ENCODE results near the gene SNAPC2. TPM values are rescaled to one million over a fixed set of nuclear protein-coding genes. Genes with fewer than 3 reads are reported as not detected.
"Not testable (repeated sequence)": the region's sequence is repeated elsewhere in the genome, so short reads cannot be mapped to it uniquely, and the experiment has no call there.

The SNAPC2 gene
- total RNA-seq, 1 donor from 2014 or later: 4.1 TPM

DNA sequence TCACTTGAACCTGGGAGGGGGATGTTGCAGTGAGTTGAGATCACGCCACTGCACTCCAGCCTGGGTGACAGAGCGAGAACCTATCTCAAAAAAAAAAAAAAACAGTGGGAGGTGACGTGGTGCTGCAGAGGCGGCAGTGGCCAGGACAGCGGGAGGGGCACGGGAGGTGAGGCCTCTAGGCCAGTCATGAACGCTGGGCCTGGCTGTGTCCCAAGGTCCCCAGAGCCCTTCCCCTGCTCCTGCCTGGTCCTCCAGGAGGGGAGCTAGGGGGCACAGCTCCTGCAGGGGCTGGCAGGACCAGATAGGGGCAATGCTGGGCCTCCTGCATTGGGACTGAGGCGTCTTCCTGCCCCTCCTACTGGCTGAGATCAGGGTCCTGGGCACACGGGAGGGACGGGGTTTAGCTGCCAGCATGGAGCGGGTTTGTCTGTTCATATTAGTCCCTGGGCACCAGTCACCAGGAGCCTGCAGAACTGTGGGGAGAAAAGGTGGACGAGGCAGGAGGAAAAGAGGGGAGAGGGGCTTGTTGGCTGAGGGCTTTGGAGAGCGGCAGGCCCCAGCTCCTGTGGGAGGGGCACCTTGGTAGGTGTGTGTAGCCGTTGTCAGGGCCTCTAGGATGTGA is 11.9 kb upstream of the SNAPC2 start:
- DNase-seq (ENCODE audit: low spot score) (peak; percentile 44), ATAC-seq (no peak)

DNA sequence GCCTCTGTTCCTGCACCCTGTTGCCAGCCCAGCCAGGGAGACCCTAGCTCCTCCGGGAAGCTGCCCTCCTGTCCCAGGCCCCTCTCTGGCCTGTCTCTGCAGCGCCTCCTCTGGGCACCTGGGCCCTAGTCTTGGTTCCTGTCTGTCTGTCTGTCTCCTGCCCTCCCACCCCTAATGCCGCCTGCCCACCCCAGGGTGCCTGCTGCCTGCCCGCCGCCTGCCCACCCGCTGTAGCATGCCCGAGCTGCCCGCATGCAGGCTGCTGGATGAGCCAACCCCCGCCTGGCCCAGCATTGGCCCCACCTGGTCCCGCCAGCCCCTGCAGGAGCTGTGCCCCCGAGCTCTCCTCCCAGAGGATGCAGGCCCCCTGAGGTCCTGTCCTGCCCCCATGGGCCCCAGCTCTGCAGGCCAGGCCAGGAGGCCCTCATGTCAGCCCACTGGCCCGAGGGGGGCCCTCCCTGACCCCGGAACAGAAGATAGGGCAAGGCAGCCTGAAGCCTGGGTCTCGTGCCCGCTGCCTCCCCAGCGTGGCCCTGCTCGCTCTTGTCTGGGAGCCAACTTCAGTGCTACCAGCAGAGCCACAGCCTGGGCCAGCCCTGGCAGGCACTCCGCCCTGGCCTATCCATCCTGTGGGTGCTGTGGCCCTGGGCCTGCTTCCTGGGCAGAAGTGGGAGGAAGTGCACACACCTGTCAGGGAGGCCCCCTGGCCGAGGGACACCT is 11.2 kb upstream of the SNAPC2 start:
- DNase-seq (ENCODE audit: low spot score) (peak; percentile 47), ATAC-seq (no peak)

DNA sequence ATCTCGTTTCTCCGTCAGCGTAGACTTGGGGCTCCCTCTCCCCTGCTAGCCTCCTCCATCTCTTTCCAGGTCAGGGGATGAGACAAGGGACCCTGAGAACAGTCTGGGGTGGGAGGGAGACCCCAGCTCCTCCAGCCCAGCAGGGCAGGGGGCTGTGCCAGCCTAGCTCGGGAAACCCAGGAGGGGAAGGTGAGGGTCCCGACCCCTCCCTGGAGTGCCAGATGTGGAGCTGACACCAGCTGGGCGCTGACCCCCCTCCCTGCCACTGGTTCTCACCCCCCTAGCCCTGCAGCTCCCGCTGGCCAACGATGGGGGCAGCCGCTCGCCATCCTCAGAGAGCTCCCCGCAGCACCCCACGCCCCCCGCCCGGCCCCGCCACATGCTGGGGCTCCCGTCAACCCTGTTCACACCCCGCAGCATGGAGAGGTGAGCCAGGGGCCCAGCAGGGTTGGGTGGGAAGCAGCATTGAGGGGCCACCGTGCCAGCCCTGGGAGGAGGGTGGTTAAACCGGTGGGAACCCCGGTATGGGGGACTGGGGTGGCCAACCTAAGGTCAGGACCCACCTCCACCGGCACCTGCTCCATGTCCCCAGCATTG is 10.6 kb upstream of the SNAPC2 start:
- DNase-seq (ENCODE audit: low spot score): no peak
- no peak for ATAC-seq

DNA sequence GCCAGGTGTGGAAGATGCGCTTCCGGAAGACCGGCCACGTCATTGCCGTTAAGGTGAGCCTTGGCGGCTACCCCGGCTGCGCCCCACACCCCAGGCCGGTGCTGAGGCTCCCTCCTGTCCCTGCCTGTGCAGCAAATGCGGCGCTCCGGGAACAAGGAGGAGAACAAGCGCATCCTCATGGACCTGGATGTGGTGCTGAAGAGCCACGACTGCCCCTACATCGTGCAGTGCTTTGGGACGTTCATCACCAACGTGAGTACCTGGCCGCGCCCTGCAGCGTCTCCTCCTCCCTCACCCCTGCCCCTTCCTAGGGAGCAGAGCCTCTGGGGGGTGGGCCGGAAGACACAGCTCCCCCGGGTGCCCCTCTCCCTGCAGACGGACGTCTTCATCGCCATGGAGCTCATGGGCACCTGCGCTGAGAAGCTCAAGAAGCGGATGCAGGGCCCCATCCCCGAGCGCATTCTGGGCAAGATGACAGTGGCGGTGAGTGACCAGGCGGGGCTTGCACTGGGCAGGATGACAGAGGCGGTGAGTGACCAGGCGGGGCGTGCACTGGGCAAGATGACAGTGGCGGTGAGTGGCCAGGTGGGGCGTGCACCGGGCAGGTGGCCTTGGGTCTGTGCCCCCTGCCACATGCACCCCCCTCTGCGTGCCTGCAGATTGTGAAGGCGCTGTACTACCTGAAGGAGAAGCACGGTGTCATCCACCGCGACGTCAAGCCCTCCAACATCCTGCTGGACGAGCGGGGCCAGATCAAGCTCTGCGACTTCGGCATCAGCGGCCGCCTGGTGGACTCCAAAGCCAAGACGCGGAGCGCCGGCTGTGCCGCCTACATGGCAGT is 9.6 kb upstream of the SNAPC2 start:
- DNase-seq (ENCODE audit: low spot score) (no peak), ATAC-seq (peak; percentile 13)

DNA sequence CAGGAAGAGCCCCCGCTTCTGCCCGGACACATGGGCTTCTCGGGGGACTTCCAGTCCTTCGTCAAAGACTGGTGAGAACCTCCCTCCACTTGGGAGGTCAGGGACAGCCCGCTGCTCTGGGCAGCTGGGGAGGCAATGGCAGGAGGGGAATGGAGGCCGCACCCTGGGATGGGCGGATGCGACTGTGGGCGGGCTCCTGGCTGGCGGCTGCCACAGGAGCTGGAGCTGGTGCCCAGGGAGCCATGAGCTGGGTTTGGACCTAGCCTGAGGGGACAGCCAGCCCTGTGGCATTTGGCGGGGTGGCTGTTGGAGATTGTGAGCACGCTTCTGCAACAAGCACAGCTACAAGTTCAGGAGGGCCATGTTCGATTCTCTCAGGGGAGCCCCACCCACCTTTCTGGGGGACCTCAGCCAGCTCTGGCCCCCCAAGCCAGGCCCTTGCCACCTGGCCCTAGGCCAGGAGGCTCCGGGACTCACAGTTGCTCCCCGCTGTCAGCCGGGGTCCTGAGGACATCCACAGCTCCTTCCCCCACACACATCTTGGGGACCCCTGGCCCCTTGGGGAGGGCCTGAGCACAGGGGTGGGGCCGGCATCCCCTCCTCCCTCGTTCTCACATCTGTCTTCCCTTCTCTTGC is 8.5 kb upstream of the SNAPC2 start:
- DNase-seq (ENCODE audit: low spot score) (peak; percentile 51), ATAC-seq (no peak)

DNA sequence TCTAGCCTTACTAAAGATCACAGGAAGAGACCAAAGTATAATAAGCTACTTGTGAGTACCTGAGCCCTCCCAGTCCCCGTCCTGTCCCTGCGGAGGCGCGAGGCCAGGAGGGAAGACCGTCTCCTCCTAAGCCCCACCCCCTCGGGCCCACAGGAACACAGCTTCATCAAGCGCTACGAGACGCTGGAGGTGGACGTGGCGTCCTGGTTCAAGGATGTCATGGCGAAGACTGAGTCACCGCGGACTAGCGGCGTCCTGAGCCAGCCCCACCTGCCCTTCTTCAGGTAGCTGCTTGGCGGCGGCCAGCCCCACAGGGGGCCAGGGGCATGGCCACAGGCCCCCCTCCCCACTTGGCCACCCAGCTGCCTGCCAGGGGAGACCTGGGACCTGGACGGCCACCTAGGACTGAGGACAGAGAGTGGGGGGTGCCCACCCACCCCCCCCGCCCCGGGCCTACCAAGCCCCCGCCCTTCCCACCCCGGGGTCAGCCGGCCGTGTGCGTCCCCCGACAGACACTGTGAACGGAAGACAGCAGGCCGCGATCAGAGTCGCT is 7.9 kb upstream of the SNAPC2 start:
- DNase-seq (ENCODE audit: low spot score): no peak

DNA sequence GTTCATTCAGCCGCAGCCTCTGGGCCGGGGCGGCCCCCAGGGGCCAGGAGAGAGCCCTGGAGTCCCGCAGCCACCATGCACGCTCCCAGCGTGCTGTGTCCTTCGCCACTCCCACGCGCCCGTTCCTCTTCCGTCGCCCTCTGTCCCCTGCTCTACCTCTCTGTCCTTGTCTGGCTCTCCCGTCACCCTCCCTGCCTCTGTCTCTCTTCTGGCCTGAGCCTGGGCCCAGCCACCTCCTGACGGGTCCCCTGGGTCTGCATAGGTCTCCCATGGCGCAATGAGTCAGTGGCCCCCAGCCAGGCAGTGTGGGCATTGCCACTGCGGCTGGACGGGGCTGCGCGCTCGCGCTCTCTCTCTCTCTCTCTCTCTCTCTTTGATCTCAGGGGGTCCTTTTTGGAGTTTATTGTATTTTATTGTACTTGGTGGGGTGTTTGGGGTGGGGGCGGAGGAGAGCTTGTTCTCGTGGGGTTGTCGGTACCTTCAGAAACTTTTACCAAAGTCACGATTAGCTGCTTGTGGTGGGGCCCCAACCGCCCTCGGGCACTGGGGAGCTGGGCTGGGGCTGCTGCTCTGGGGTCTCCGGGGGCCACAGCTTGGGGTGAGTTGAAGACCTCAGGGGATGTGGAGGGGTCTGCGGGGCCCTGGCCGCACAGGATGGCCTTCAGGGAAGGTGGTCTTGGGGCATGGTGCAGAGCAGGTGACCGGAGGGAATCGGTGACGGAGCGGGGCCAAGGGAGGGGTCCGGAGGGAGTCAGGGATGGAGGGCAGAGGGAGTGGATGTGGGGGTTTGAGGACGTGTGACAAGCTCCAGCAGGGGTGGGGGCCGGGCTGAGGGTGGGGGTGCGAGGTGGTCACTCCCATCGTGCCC is 7.2 kb upstream of the SNAPC2 start:
- DNase-seq (ENCODE audit: low spot score) (no peak), ATAC-seq (no peak)

More for the DNA sequence above, 7.9 kb upstream of the SNAPC2 start:
- ATAC-seq: no peak

DNA sequence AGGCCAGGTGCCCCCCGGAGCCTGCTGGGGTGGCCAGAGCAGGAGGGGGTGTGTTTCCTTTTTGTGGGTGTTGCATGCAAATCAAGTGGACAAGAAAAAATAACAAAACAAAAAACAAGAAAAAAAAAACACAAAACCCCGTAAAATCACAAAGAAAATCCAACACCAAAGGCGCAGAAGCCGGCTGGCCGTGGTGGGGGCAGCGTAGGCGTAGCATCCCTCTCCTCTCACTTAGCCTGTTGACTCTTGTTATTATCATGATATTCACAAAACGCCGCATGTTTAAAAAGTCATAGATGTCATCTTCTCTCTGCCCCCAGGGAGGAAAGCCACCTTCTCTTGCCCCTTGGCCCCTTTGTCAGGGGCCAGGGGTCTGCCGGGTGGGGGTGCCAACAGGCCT is 6.5 kb upstream of the SNAPC2 start:
- no peak for DNase-seq (ENCODE audit: low spot score)
- ATAC-seq: no peak

DNA sequence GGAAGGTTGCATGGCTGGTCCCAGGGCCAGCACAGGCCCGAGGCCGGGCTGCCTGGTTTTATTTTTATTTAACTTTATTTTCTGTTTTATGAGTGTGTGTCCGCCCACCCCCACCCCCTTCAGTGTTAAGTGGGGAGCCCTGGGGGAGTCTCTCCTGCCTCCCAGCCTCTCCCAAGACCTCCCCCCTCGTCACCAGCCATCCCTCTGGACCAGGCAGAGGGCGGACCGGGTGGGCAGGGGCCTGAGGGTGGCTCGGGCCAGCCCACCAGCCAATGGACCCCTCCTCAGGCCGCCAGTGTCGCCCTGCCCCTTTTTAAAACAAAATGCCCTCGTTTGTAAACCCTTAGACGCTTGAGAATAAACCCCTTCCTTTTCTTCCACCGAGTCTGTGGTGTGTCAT is 6.0 kb upstream of the SNAPC2 start:
- no peak for DNase-seq (ENCODE audit: low spot score)

DNA sequence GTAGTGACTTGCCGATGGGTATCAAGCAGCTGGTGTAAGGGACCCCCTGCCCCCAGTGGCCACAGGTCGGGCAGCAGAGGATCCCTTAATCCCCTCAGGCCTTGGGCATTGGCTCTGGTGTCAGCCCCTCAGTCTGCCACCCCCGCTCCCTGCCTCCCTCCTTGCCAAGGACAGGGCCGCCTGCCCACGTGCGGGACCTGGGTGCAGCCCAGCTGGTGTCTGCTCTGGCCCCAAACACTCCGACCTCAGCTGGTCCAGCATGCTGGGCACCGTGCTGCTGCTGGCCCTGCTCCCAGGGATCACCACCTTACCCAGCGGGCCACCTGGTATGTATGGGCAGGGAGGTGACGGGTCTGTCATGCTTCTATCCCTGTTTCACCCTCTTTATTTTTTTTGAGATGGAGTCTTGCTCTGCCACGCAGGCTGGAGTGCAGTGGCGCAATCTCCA is 5.5 kb upstream of the SNAPC2 start, which contains the start of gene TGFBR3L:
TSS of gene TGFBR3L (plus strand) at position 233 of the 448 bp plus-strand sequence.
- peak; percentile 3 for ATAC-seq

More for the DNA sequence above, 6.0 kb upstream of the SNAPC2 start:
- ATAC-seq: no peak

DNA sequence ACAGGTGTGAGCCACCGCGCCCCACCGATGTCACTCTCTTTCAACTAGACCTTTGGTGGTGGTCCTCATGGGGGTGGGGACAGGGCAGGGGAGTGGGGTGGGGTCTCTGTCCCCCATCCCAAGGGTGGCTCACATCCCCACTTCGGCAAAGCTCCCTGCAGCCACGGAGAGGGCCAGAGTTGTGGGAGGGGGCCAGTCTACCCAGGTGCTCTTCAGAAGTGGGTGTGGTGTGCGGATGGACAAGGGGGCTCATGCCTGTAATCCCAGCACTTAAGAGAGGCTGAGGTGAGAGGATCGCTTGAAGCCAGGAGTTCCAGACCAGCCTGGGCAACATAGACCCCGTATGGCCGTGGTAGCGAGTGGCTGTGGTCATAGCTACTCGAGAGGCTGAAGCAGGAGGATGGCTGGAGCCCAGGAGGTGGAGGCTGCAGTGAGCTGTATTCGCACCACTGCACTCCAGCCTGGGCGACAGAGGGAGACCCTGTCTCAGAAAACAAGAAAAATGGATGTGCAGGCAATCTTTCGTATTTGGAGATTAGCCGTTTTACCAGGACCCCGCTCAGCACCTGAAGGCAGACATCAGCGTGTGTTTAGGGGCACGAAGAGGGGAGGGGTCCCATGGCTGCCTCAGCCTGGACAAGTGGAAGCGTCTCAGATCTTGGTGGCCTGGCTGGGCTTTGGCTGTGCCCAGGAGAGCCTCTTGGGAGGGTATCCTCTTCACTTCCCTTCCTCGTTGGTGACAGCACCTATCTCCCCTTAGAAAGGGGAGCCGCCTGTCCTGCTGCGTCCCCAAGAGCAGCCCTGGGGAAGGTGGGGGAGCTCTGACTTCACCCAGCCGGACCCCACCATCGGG is 4.7 kb upstream of the SNAPC2 start:
- no peak for DNase-seq (ENCODE audit: low spot score)
- no peak for ATAC-seq

More for the DNA sequence above, 5.5 kb upstream of the SNAPC2 start, which contains the start of gene TGFBR3L:
- DNase-seq (ENCODE audit: low spot score): peak; percentile 67

DNA sequence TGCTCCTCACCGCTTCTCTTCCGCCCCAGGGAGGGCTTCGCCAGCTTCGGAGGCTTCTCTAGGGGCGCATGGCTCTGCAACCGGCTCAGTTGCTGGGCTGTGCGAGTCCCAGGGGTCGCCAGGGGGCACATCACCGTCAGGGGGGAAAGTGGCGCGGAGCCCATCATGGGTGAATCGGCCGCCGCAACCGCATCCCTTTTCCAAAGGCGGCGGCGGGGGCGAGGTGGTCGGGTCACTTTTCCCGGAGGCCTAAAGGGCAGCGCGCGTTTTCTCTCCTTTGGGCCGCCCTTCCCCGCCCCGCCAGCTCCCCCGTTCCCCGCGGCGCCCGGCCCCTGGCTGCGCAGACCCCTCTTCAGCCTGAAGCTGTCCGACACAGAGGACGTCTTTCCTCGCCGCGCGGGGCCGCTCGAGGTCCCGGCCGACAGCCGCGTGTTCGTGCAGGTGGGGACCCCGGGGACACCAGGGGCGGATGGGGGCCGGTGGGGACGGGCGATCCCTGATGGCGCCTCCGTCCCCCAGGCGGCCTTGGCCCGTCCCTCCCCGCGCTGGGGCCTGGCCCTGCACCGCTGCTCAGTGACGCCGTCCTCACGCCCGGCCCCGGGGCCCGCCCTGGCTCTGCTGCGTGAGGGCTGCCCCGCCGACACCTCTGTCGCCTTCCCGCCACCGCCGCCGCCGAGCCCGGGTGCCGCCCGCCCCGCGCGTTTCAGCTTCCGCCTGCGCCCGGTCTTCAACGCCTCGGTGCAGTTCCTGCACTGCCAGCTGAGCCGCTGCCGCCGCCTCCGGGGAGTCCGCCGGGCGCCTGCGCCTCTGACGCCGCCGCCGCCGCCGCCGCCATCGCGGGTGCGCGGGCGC is 3.8 kb upstream of the SNAPC2 start:
- DNase-seq (ENCODE audit: low spot score) (peak; percentile 50), ATAC-seq (no peak)

DNA sequence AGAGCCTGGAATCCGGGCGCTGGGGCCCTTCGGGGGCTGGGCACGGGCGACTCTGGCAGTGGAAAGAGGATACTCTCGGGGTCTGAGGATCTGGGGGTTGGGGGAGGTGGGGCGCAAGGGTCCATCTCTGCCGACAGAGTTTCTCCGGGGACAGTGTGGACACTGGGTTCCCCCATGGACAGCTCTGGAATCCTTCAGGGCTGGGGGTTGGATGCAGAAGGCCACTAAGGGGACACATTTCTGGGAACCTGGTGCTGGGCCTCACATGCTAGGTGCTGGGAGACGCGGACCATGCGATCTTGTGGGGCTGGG is 3.2 kb upstream of the SNAPC2 start:
- DNase-seq (ENCODE audit: low spot score): no peak
- no peak for ATAC-seq

DNA sequence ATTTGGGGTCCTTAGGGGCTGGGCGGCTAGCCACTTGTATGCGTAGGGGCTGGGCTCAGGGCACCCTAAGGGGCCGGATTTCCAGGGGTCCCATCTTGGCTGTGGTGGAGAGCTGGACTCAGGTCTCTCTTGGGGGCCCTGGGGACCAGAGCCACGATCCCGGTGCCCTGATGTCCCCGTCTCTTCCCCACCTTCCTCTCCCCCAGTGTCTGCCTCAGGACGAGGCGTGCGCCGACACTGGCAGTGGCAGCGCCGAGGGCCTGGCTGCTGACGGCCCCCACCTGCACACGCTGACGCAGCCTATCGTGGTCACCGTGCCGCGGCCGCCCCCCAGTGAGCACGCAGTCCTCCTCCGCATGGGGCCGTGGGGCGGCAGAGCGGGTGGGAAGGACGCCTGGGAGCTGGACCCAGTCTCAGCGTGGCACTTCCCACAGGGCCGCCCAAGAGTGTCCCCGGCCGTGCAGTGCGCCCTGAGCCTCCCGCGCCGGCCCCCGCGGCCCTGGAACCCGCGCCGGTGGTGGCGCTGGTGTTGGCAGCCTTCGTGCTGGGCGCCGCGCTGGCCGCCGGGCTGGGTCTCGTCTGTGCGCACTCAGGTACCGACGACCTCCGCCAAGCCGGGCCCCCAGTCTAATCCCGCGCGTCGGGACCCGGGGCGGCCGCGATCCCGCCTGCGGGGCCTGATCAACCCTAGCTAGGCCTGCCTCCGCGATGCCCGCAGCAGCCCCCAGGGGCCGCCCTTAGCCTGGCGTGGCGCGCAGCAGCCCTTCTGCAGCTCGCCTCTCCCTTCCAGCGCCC is 2.7 kb upstream of the SNAPC2 start:
- ATAC-seq (peak; percentile 9), DNase-seq (ENCODE audit: low spot score) (no peak)

DNA sequence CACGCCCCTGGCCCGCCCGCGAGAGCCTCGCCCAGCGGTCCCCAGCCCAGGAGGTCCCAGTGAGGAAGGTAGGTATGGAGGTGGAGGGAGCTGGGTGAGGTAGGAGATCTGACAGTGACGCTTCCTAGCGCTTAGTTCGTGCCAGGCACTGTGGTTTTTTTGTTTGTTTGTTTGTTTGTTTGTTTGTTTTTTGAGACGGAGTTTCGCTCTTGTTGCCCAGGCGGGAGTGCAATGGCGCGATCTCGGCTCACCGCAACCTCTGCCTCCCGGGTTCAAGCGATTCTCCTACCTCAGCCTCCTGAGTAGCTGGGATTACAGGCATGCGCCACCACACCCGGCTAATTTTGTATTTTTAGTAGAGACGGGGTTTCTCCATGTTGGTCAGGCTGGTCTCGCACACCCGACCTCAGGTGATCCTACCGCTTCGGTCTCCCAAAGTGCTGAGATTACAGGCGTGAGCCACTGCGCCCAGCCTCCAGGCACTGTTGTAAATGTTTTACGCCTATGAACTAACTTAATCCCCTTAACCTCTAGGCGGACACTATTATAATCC is 2.0 kb upstream of the SNAPC2 start:
- not testable (repeated sequence) for ATAC-seq; DNase-seq (ENCODE audit: low spot score)

DNA sequence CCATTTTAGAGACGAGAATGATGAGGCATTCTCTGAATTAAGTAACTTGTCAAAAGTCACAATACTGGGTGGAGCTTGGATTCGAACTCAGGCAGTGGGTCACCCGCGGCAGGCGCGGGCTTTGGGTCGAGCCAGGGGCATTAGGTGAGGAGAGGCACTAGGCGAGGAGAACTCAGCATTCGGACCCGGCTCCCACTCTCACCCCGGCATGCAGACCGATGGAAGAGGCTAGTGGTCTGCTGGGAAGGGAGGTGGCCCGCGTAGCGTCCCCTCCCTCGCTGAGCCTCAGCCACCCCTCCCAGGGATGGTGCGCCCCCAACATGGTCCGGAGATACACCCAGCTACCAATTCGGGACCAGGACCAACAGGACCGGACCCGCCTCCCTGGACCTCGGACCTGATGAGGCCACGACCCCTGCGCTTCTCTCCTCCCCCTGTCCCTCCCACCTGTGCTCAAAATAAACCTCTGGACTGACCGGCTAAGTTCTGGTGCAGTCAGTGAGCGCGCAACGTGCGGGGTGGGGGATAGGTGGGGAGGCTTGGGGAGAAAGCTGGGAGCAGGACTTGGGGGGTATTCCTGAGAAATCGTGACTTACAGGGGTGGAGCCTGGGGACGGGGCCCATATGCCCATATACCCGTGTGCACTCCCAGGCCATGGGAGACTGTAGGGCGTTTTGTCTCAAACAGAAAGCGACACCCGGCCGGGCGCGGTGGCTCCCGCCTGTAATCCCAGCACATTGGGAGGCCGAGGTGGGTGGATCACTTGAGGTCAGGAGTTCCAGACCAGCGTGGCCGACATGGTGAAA is 1.3 kb upstream of the SNAPC2 start:
- DNase-seq (ENCODE audit: low spot score) (peak; percentile 93), ATAC-seq (peak; percentile 47)

All from left lobe of liver (tissue), 2 donors.